Ishikawa (cell line): ENCODE results near the gene KLHL26.

ENCODE experiments used
- CEBPB ChIP-seq: IDR thresholded peaks from 2 replicates; pipeline ENCODE4 v1.6.1; 2012
- CREB1 ChIP-seq: IDR thresholded peaks from 2 replicates; pipeline ENCODE4 v1.6.1; 2012; ENCODE audit warnings: low read depth
- EGR1 ChIP-seq: IDR thresholded peaks from 2 replicates; pipeline ENCODE4 v1.6.1; 2012
- EP300 ChIP-seq: IDR thresholded peaks from 2 replicates; pipeline ENCODE4 v1.6.1; 2012; ENCODE audit warnings: borderline replicate concordance
- FOXM1 ChIP-seq: IDR thresholded peaks from 2 replicates; pipeline ENCODE4 v1.6.1; 2012; ENCODE audit warnings: low read depth, borderline replicate concordance
- MAX ChIP-seq: IDR thresholded peaks from 2 replicates; pipeline ENCODE4 v1.6.1; 2012
- NFIC ChIP-seq: IDR thresholded peaks from 2 replicates; pipeline ENCODE4 v1.6.1; 2012
- RAD21 ChIP-seq: IDR thresholded peaks from 2 replicates; pipeline ENCODE4 v1.6.1; 2012; ENCODE audit warnings: low read depth
- REST ChIP-seq: IDR thresholded peaks from 2 replicates; pipeline ENCODE4 v1.6.1; 2012; ENCODE audit warnings: low read depth, mild to moderate bottlenecking
- TAF1 ChIP-seq: IDR thresholded peaks from 2 replicates; pipeline ENCODE4 v1.6.1; 2012; ENCODE audit warnings: low read depth, mild to moderate bottlenecking
- TCF12 ChIP-seq: IDR thresholded peaks from 2 replicates; pipeline ENCODE4 v1.6.1; 2012; ENCODE audit warnings: low read depth
- TEAD4 ChIP-seq: IDR thresholded peaks from 2 replicates; pipeline ENCODE4 v1.6.1; 2012
- USF1 ChIP-seq: IDR thresholded peaks from 2 replicates; pipeline ENCODE4 v1.6.1; 2012
- YY1 ChIP-seq: IDR thresholded peaks from 2 replicates; pipeline ENCODE4 v1.6.1; 2012; ENCODE audit warnings: low read depth
- ZBTB7A ChIP-seq: IDR thresholded peaks from 2 replicates; pipeline ENCODE4 v1.6.1; 2012; ENCODE audit warnings: low read depth

The KLHL26 gene

DNA sequence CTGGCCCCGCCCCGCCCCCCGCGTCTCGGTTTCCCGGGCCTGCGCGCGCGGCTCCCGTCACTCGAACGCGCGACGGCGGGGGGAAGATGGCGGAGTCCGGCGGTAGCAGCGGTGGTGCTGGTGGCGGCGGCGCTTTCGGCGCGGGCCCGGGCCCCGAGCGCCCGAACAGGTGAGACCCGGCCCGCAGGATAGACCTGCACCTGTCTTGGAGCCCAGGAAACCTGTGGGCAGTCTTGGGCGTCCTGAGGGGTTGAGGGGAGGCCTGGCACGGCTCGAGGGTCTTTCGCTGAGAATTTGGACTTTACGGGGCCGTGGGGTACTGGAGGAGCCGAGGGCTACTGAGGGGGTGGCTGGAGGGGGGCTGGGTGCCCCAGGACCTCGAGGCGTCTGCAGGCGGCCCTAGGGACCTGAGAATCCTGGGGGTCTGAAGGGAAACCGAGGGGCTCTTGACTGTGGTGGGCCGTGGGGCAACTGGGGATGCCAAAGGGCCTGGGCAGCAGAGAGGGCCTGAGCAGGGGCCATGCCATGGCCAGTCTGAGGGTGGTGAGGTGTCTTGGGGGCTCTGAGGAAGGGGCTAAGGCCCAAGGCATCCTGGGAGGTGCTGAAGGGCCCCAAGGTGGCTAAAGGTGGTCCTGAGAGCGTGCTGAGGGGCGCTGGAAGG, at the start of gene KLHL26:
Gene KLHL26, plus strand, starts transcription at position 60 of the 661 bp plus-strand sequence. Its CDS starts 27 bp downstream, at position 87.
- TF ChIP-seq ZBTB7A (no peak), CREB1 (peak; percentile 68), USF1 (no peak), TCF12 (no peak), CEBPB (no peak), TEAD4 (no peak), RAD21 (no peak), MAX (peak; percentile 52; the same call in 1 of the 2 replicates), EP300 (no peak), TAF1 (peak; percentile 87), EGR1 (no peak), NFIC (no peak), YY1 (peak; percentile 91)

DNA sequence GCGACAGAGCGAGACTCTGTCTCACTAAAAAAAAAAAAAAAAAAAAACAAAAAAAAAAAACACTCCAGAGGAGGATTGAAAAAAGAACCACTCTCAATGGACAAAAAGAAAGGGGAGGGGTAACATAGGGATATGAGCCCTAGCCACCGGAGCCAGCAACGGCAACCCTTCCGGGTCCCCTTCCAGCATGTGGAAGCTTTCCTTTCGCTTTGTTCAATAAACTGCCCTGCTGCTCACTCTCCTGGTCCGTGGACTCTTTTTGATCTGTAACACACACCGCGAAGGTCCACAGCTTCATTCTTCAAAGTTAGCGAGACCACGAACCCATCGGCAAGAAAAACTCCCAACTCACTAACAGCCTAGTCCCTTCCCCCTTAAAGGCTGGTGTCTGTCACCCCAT, 49.3 kb upstream of the KLHL26 start:
- no peak for TF ChIP-seq CREB1
- TF ChIP-seq TCF12: no peak
- TF ChIP-seq MAX: no peak
- TF ChIP-seq NFIC: no peak
- TF ChIP-seq CEBPB: no peak
- TF ChIP-seq FOXM1: no peak
- no peak for TF ChIP-seq USF1
- TF ChIP-seq ZBTB7A: no peak
- no peak for TF ChIP-seq TAF1
- no peak for TF ChIP-seq YY1
- no peak for TF ChIP-seq EP300
- TF ChIP-seq EGR1: no peak
- no peak for TF ChIP-seq RAD21
- no peak for TF ChIP-seq TEAD4

GRCh38 chr19:18587962-18588610, 48.7 kb upstream of the KLHL26 start:
- TF ChIP-seq EP300 (0 out of 2 replicates have a peak, but pooled peaks have one; percentile 7), YY1 (no peak), MAX (no peak)

- no peak for TF ChIP-seq REST
- peak; percentile 98 for TF ChIP-seq ZBTB7A
- TF ChIP-seq CREB1: no peak
- TF ChIP-seq EGR1: peak; percentile 92
- peak; percentile 35; the same call in 1 of the 2 replicates for TF ChIP-seq RAD21
- TF ChIP-seq TEAD4: no peak
- 0 out of 2 replicates have a peak, but pooled peaks have one; percentile 31 for TF ChIP-seq YY1
- TF ChIP-seq EP300: peak; percentile 23; the same call in 1 of the 2 replicates
- TF ChIP-seq TAF1: peak; percentile 68
- TF ChIP-seq USF1: 0 out of 2 replicates have a peak, but pooled peaks have one; percentile 14
- 0 out of 2 replicates have a peak, but pooled peaks have one; percentile 19 for TF ChIP-seq NFIC
- TF ChIP-seq CEBPB: no peak
- 0 out of 2 replicates have a peak, but pooled peaks have one; percentile 61 for TF ChIP-seq MAX
- 0 out of 2 replicates have a peak, but pooled peaks have one; percentile 61 for TF ChIP-seq TCF12
Measured at GRCh38 chr19:18588611-18589379, 48.0 kb upstream of the KLHL26 start, which contains the start of gene REX1BD. REX1BD (plus strand) TSS chr19:18588798; CDS start chr19:18588802, 4 bp downstream.
